ENCODE data around the gene FAM13A.
A peak's percentile ranks its signal among the peaks of the same experiment; 100 is the strongest.
"Not testable (repeated sequence)": the region's sequence is repeated elsewhere in the genome, so short reads cannot be mapped to it uniquely, and the experiment has no call there.

The FAM13A gene

GRCh38 chr4:88958080-88958479 lies 98.9 kb downstream of the FAM13A start:
- DNase-seq (ENCODE audit: low spot score): no peak

GRCh38 chr4:88957570-88957969 lies 99.4 kb downstream of the FAM13A start:
- DNase-seq (ENCODE audit: low spot score): no peak

DNA sequence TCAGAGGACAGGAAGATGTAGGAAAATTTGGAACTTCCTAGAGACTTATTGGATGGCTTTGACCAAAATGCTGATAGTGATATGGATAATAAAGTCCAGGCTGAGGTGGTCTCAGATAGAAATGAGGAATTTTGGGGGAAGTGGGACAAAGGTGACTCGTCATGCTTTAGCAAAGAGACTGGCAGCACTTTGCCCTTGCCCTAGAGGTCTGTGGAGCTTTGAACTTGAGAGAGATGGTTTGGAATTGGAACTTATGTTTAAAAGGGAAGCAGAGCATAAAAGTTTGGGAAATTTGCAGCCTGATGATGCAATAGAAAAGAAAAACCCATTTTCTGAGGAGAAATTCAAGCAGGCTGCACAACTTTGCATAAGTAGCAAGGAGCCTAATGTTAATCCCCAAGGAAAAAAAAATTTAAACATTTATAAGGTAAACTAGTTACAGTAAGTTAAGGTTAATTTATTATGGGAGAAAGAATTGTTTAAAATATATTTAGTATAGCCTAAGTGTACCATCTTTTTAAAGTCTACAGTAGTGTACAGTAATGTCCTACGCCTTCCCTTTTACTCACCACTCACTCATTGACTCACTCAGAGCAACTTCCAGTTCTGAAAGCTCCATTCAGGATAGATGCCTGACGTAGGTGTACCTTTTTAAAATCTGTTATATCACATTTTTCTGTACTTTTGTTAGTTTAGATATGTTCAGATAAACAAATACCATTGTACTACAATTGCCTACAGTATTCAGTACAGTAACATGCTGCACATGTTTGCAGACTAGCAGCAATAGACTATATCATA lies 101.2 kb downstream of the FAM13A start:
- DNase-seq (ENCODE audit: low spot score): no peak

- no peak for DNase-seq (ENCODE audit: low spot score)
These were observed 103.6 kb downstream of the FAM13A start for GRCh38 chr4:88953400-88953799.

GRCh38 chr4:88952081-88952480 lies 104.9 kb downstream of the FAM13A start:
- DNase-seq (ENCODE audit: low spot score): no peak

GRCh38 chr4:88949605-88950004 lies 107.4 kb downstream of the FAM13A start:
- DNase-seq (ENCODE audit: low spot score): no peak

GRCh38 chr4:88940506-88940905 lies 116.5 kb downstream of the FAM13A start:
- no peak for DNase-seq (ENCODE audit: low spot score)

GRCh38 chr4:88939697-88940096 lies 117.3 kb downstream of the FAM13A start:
- no peak for DNase-seq (ENCODE audit: low spot score)

- peak; percentile 84 for DNase-seq (ENCODE audit: low spot score)
These were observed 118.8 kb downstream of the FAM13A start for GRCh38 chr4:88938138-88938537.

- peak; percentile 55 for DNase-seq (ENCODE audit: low spot score)
These were observed 119.9 kb downstream of the FAM13A start for GRCh38 chr4:88937081-88937480.

GRCh38 chr4:88933414-88934160 lies 123.4 kb downstream of the FAM13A start:
- DNase-seq (ENCODE audit: low spot score): no peak

GRCh38 chr4:88928852-88929251 lies 128.1 kb downstream of the FAM13A start:
- DNase-seq (ENCODE audit: low spot score): peak; percentile 39

DNA sequence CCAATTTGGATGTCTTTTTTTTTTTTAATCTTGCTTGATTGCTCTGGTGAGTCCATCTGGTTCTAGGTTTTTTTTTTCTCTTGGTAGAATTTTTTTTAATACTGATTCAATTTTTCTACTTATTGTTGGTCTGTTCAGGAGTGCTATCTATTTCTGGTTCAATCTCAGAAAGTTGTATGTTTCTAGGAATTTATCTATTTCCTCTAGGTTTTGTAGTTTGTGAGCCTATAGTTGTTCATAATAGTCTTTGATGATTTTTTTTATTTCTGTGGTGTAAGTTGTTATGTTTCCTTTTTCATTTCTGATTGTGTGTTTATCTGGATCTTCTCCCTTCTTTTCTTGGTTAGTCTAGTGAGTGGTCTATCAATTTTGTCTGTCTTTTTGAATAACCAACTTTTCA lies 129.6 kb downstream of the FAM13A start:
- DNase-seq (ENCODE audit: low spot score): no peak

DNA sequence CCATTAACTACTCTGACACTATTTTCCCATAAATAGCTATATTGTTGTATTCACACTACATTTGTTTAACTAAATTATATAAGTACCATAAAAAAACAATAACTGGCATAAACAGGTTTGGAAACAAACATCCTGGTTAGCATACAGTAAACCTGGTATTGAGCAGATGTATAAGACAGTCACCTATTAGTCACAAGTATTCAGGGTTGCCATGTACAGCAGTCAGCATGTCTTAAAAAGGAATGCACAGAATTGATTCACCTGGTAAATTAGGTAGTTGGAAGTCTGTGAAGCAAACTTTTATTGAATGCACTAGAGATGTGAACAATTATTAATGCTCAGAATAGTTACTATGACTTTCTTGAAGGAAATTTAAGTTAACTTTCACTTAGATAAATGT lies 137.9 kb downstream of the FAM13A start:
- DNase-seq (ENCODE audit: low spot score): no peak

DNA sequence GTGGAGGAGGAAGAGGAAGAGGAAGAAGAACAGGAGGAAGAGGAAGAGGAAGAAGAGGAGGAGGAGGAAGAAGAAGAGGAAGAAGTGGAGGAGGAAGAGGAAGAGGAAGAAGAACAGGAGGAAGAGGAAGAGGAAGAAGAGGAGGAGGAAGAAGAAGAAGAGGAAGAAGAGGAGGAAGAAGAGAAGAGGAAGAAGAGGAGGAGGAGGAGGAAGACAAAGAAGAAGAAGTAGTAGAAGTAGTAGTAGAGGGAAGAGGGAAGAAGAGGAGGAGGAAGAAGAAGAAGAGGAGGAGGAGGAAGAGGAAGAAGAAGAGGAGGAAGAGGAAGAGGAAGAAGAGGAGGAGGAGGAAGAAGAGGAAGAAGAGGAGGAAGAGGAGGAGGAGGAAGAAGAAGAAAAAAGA lies 143.8 kb downstream of the FAM13A start:
- not testable (repeated sequence) for DNase-seq (ENCODE audit: low spot score)

GRCh38 chr4:88911246-88912212 lies 145.5 kb downstream of the FAM13A start:
- DNase-seq (ENCODE audit: low spot score): no peak

- DNase-seq (ENCODE audit: low spot score): no peak
These were observed 146.9 kb downstream of the FAM13A start for GRCh38 chr4:88910101-88910500.

GRCh38 chr4:88908521-88908920 lies 148.5 kb downstream of the FAM13A start:
- DNase-seq (ENCODE audit: low spot score): no peak

DNA sequence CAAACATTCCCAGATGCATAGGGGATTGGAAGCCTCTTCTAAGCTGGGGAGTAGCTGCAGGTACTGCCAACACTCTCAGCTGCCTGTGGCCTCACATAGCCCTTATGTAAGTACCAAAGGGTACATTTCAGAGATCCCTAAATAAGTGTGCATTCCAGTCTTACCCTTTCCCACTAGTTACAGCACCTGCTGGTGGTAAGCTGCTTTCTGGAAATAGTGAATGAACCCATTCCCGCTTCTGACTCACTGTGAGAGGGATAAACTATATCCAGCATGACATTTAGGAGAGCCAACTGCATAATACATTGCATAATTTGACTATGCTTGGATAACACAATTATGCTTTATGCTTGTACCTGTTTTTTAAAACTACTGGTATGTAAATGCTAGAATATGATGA lies 149.0 kb downstream of the FAM13A start:
- no peak for DNase-seq (ENCODE audit: low spot score)

DNA sequence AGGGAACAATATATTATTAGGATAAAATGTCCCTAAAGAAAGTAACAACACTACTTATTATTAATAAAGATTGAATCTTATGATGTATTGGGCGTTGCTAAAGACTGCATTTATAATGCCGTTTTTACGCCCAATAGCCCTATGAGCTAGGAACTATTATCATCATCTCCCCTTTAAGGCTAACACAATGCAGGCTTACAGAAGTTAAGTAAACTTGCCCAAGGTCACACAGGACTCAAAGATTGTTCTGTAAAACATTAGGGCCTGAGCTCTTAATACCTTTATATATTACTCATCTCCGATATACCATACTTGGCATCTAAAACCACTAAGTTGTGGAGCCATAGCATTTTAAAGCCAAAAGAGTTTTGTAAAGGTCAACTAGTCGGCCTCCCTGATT lies 149.5 kb downstream of the FAM13A start:
- no peak for DNase-seq (ENCODE audit: low spot score)

GRCh38 chr4:88904240-88904639 lies 152.7 kb downstream of the FAM13A start:
- DNase-seq (ENCODE audit: low spot score): not testable (repeated sequence)

GRCh38 chr4:88900432-88900831 lies 156.6 kb downstream of the FAM13A start:
- DNase-seq (ENCODE audit: low spot score): peak; percentile 51

All from kidney tubule cell (primary cell).